ENCODE results near the gene PBRM1. TPM values are rescaled to one million over a fixed set of nuclear protein-coding genes. Genes with fewer than 3 reads are reported as not detected.
A peak's percentile ranks its signal among the peaks of the same experiment; 100 is the strongest.

Gene PBRM1
- total and polyA plus RNA-seq, 2 experiments from 2014 or later: 57.5 to 72.5 TPM

GRCh38 chr3:52509753-52510328 lies 175.9 kb downstream of the PBRM1 start:
- Mint-ChIP-seq H3K27me3 (ENCODE audit: insufficient read depth, low read depth, poor library complexity) (peaks cover 11% of the 10 kb centered on the region), H3K4me1 (peaks cover 2% of the 10 kb centered on the region; the same call in 2 of the 3 replicates), H3K36me3 (ENCODE audit: low read depth) (no peaks in the 10 kb centered on the region), H3K9me3 (no peaks in the 10 kb centered on the region; the same call in 2 of the 3 replicates), H3K27ac (no peak overlapping the region), H3K4me3 (no peak overlapping the region)
- Histone ChIP-seq H3K79me2 (replicated peaks; ENCODE audit: insufficient read depth) (no peaks in the 10 kb centered on the region), H3K4me1 (ENCODE audit: insufficient read depth) (no peaks in the 10 kb centered on the region), H3K4me2 (no peak overlapping the region), H4K20me1 (replicated peaks; ENCODE audit: insufficient read depth) (no peaks in the 10 kb centered on the region), H3K36me3 (ENCODE audit: insufficient read depth) (no peaks in the 10 kb centered on the region), H3K9me2 (ENCODE audit: insufficient read depth) (no peaks in the 10 kb centered on the region), H3F3A (replicated peaks; ENCODE audit: low read depth) (no peaks in the 10 kb centered on the region), H2AFZ (no peak overlapping the region), H3K4me3 (no peak overlapping the region), H3K27ac (ENCODE audit: low read depth) (no peak overlapping the region), H3K27me3 (ENCODE audit: insufficient read depth) (no peaks in the 10 kb centered on the region)
- DNase-seq (ENCODE audit: low spot score) (no peak), ATAC-seq (no peak)
- TF ChIP-seq ZNF331 (CRISPR knock-in tag; IDR thresholded peaks at IDR 0.05; ENCODE audit: low read depth) (no peak), CTCF (conservative IDR thresholded peaks at IDR 0.05; ENCODE audit: low read depth in 2 of 2) (peak in 1 of 2 experiments; percentile 29; a peak in 2 of 4 replicates)

- Histone ChIP-seq H3K4me1 (ENCODE audit: insufficient read depth) (no peaks in the 10 kb centered on the region), H2AFZ (no peak overlapping the region), H3K4me3 (no peak overlapping the region), H3K9me2 (ENCODE audit: insufficient read depth) (no peaks in the 10 kb centered on the region), H3K4me2 (no peak overlapping the region), H3K36me3 (ENCODE audit: insufficient read depth) (no peaks in the 10 kb centered on the region), H3K27ac (ENCODE audit: low read depth) (no peak overlapping the region), H3K79me2 (replicated peaks; ENCODE audit: insufficient read depth) (no peaks in the 10 kb centered on the region), H3K27me3 (ENCODE audit: insufficient read depth) (no peaks in the 10 kb centered on the region), H3F3A (replicated peaks; ENCODE audit: low read depth) (no peaks in the 10 kb centered on the region), H4K20me1 (replicated peaks; ENCODE audit: insufficient read depth) (no peaks in the 10 kb centered on the region)
- ATAC-seq (no peak; the same call in 2 of the 3 replicates), DNase-seq (ENCODE audit: low spot score) (no peak)
- Mint-ChIP-seq H3K27me3 (ENCODE audit: insufficient read depth, low read depth, poor library complexity) (peaks cover 11% of the 10 kb centered on the region), H3K27ac (no peak overlapping the region), H3K36me3 (ENCODE audit: low read depth) (no peaks in the 10 kb centered on the region), H3K9me3 (no peaks in the 10 kb centered on the region; the same call in 2 of the 3 replicates), H3K4me3 (no peak overlapping the region), H3K4me1 (peaks cover 8% of the 10 kb centered on the region)
- TF ChIP-seq JUNB (IDR thresholded peaks at IDR 0.05; ENCODE audit: unreplicated experiment) (no peak), ZNF462 (CRISPR knock-in tag; IDR thresholded peaks at IDR 0.05) (no peak), REST (IDR thresholded peaks at IDR 0.05; ENCODE audit: unreplicated experiment) (no peak)
Observed at GRCh38 chr3:52507359-52507758, 178.4 kb downstream of the PBRM1 start.

All from GM23338 (cell line).